ENCODE results near the gene FBXO27.
A peak's percentile ranks its signal among the peaks of the same experiment; 100 is the strongest.
"Not testable (repeated sequence)": the region's sequence is repeated elsewhere in the genome, so short reads cannot be mapped to it uniquely, and the experiment has no call there.

FBXO27 gene

GRCh38 chr19:39038098-39038497, 5.7 kb upstream of the FBXO27 start:
- no peak for DNase-seq (ENCODE audit: low spot score)

DNA sequence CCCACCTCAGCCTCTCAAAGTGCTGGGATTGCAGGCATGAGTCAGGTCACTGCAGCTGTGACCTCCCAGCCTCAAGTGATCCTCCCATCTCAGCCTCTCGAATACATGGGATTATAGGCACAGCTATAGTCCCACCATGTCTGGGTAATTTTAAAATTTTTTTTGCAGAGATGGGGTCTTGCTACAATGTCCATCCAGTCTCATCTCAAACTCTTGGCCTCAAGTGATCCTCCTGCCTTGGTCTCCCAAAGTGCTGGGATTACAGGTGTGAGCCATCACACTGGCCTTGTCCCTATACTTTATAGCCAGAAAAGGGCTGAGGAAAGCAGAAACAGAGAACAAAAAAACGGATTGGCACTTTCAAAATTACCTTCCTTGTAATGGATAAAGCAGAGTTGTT, 4.8 kb upstream of the FBXO27 start:
- DNase-seq (ENCODE audit: low spot score) = no peak

DNA sequence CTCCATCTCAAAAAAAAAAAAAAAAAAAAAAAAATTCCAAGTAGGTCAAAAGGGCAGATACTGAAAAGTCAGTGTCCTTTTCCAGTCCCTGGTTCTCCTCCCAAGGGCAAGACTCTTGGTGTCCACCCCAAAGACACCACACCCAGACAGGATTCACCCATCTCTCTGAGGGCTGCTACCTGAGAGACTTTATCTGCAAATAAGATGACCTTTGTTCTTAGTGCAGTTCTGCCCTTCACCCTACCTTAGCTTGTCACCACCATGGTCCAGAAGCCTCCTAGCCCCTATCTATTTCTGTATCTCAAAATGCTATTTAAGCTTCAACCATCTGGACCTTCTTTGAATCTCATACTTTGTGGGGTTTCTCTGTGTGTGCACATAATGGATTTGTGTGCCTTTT, 4.2 kb upstream of the FBXO27 start:
- DNase-seq (ENCODE audit: low spot score) = no peak

DNA sequence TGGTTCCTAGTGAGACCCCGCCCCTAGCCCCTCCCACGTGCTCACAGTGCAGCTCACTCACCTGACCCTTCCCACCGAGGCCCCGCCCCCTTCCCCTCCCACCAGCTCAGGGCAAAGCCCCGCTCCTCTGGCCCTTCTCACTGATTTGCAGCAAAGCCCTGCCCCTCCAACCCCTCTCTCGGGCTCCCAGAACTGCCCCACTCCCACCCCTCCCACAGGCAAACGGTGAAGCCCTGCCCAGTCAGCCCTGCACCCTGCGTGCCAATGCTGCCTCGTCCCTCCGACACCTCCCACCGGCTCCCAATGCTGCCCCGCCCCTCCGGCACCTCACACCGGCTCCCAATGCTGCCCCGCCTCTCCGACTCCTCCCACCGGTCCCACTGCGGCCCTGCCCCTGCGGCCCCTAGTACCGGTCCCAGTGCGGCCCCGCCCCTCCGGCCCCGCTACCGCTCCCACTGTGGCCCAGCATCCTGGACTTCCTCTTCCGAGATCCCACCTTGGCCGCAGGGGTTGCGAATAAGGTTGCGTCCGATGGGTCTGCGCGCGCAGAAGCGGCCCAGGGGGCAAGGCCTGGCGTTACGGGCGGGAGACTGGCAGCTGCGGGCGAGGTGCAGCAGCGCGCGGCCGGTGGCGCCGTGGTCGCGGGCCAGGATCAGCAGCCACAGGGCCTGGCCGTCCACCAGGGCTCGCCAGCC, 834 bp downstream of the FBXO27 start:
- DNase-seq (ENCODE audit: low spot score) = peak; percentile 81

DNA sequence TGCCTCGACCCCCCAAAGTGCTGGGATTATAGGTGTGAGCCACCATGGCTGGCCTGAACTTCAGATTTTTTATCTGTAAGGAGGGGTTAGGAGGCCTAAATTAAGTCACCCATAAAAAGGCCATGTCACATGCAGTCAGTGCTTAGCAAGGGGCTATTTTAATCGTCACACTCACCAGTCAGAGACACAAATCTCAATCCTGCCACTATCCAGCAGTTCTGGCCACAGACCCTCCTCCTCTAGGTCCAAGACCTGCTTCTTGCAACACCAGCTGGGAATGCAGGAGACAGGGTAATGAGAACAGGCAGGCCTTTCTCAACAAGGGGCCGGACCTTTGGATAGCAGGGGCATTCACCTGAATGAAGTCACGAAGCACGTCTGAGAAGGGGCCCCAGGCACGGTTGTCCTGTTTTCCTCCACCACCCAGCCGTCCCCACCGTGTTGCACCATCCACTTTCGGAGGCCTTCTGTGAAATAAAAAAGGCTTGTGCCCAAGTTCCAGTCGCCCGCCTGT, 1.4 kb downstream of the FBXO27 start:
- DNase-seq (ENCODE audit: low spot score) = no peak

DNA sequence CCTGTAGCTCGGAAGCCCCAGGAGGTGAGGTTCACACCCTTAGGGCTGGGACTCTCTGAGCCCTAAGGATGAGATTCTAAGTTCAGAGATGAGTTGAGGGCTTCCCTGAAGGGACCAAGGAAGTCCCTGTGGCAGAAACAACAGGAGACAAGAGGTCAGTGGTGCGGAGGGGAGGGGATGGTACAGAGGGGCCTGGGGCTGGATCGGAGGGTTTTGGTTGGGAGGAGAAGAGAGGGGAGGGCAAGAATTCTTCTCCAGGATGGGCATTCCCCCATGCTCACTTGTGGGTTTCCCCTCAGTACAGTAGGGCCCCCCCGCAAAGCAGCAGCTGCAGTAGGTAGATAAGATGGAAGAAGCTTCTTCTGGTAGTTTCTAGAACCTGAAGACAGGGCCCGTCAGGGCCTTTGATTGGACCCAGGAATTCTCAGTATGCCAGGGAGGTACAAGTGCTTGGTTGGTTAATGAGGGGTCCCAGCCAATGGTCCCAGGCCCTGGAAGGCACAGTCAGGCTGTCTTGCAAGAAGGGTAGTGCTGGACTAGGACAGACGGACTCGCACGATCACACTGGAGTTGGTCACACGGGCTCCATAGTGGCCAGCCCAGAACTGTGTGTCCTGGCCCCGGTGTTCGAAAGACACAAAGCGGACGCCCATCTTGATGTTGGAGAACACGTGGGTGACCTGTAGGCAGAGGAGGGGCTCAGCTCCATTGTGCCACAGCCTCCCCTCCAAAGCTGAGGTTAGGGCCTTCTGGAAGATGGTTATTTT, 7.3 kb downstream of the FBXO27 start:
- no peak for DNase-seq (ENCODE audit: low spot score)

GRCh38 chr19:39021063-39021462, 11.3 kb downstream of the FBXO27 start:
- DNase-seq (ENCODE audit: low spot score) = no peak

DNA sequence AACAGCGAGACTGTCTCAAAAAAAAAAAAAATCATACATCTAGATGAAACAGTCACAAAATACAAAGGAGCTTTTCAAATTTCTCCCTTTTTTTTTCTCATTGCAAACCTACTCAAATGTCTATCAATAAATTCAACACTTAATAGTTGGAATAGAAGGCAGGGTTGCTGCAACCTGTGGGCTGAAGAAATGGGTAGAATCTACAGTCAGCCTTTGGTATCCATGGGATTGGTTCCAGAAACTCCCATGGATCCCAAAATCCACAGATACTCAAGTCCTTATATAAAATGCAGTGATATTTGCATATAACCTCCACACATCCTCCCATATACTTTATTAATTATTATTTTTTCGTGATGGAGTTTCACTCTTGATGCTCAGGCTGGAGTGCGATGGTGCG, 14.7 kb downstream of the FBXO27 start:
- no peak for DNase-seq (ENCODE audit: low spot score)

DNA sequence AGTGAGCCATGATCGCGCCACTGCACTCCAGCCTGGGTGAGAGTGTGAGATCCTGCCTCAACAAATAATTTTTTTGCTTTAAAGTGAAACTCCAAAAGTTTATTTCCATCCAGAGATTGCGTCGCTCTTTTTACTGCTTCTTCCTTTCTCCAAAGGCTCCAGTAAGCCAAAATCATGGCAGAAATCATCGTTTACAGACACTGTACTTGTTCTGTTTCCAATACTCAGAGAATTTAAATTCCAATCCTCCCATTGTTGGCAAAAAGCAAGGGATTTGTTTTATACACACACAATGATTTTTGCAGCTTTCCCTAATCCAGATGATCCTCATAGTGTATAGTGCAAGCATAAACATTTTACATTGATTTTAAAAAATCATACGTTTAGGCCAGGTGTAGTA, 15.3 kb downstream of the FBXO27 start:
- DNase-seq (ENCODE audit: low spot score) = no peak

DNA sequence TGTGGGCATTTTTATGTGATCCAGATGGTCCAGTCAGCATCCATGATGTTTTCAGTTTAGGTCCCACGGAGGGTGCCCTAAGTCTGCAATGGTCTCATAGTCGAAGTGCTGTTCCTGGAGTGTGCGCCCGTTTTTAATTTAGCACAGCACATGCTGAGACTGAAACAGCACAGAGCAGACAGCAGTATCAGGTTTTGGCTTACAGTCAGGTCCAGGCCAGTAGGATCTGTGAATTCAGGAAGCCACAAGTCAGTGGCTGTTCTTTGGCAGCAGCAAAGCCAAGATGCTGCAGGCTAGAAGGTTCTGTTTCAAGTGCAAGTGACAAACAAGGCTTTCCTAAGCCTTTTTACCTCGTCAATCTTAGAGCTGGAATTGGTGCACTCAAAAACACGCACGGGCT, 18.3 kb downstream of the FBXO27 start:
- no peak for DNase-seq (ENCODE audit: low spot score)

GRCh38 chr19:39009001-39009400, 23.3 kb downstream of the FBXO27 start:
- DNase-seq (ENCODE audit: low spot score) = no peak

- no peak for DNase-seq (ENCODE audit: low spot score)
Observed at GRCh38 chr19:39008137-39008536, 24.2 kb downstream of the FBXO27 start.

- DNase-seq (ENCODE audit: low spot score) = no peak
Observed at GRCh38 chr19:39007096-39007495, 25.3 kb downstream of the FBXO27 start.

- no peak for DNase-seq (ENCODE audit: low spot score)
Observed at GRCh38 chr19:39004403-39004802, 27.9 kb downstream of the FBXO27 start.

DNA sequence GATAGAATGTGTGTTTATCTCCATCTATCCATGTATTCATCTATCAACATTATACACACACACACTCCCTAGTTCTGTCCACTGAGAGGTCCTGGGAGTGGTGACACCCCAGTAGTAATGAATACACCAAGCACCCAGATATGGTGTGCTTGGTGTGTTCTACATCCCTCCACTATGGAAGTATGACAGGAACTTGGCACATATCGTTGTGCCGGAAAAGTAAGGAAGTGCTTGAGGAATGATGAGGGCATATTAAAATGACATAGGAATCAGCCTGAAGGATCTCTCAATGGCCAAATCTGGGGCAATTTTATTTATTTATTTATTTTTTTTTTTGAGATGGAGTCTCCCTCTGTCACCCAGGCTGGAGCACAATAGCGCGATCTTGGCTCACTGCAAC, 28.6 kb downstream of the FBXO27 start:
- no peak for DNase-seq (ENCODE audit: low spot score)

GRCh38 chr19:39003188-39003587, 29.2 kb downstream of the FBXO27 start:
- DNase-seq (ENCODE audit: low spot score) = no peak

GRCh38 chr19:39001041-39001440, 31.3 kb downstream of the FBXO27 start:
- no peak for DNase-seq (ENCODE audit: low spot score)

DNA sequence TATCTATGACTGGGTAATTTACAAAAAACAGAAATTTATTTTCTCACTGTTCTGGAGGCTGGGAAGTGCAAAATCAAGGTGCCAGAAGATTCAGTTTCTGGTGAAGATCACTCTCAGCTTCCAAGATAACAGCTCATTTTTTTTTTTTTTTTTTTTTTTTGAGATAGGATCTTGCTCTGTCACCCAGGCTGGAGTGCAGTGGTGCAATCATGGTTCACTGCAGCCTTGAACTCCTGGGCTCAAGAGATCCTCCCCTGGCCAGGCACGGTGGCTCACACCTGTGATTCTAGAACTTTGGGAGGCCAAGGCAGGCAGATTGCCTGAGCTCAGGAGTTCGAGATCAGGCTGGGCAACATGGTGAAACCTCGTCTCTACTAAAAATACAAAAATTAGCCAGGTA, 34.8 kb downstream of the FBXO27 start:
- not testable (repeated sequence) for DNase-seq (ENCODE audit: low spot score)

- no peak for DNase-seq (ENCODE audit: low spot score)
Observed at GRCh38 chr19:38993271-38993670, 39.1 kb downstream of the FBXO27 start.

GRCh38 chr19:38990949-38991697, 41.2 kb downstream of the FBXO27 start:
- DNase-seq (ENCODE audit: low spot score) = no peak

GRCh38 chr19:38989614-38990013, 42.7 kb downstream of the FBXO27 start:
- not testable (repeated sequence) for DNase-seq (ENCODE audit: low spot score)

DNA sequence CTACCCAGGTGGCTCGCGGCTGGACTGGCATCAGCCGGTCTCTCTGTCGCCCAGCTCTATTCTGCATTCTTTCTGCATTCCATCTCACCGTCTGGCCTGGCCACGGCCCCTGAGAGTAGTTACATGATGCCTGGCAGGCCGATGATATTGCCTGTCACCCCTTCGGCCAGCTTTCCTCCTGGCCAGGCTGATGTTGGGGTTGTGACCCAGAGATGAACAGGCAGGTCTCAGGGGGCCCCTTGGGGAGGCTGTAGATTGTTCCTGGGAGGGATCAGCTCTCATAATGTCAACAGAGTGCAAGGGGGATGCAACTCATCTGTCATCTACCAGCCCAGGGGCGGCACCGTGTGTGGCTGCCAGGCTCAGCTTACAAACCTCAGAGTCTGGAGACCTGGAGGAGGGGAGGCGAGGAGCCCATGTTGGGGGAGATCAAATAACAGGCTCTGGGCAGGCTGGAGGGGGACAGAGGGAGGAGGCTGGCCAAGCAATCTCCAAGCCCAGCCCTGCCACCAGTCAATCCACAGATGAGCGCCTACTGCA, 43.2 kb downstream of the FBXO27 start:
- DNase-seq (ENCODE audit: low spot score) = no peak

Measured in CD4-positive, alpha-beta T cell treated with Interleukin-6 at 100 ng/mL for 8 hours (primary cell).